Hematopoietic multipotent progenitor cell treated with erythropoietin and hydrocortisone succinate and interleukin-3 and kit ligand, for 8 days (in vitro differentiated cells): ENCODE data around the gene ACVR1B.

Source experiments
- DNase-seq: peaks from one replicate; pipeline ENCODE4 v3.0.0-alpha.2; 2015

Gene ACVR1B

DNA sequence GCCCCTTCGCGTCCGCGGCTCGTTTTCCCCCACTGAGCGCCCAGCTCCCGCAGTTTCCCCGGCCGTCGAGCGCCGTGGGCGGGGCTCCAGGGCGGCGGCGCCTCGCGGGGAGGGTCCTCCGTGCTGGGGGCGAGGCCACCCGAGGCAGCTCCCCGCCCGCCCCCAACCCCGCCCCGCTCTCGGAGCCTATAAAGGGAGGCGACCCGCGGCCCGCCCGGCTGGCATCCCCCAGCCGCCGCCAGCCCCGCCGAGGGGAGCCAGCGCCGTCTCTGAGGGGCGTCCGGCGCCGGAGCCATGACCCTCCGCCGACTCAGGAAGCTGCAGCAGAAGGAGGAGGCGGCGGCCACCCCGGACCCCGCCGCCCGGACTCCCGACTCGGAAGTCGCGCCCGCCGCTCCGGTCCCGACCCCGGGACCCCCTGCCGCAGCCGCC is 55.2 kb downstream of the ACVR1B start, which contains the start of gene TAMALIN:
Gene TAMALIN, plus strand, starts transcription at position 221 of the 432 bp plus-strand sequence. Its CDS starts 74 bp downstream, at position 295.
- peak; percentile 20 for DNase-seq

DNA sequence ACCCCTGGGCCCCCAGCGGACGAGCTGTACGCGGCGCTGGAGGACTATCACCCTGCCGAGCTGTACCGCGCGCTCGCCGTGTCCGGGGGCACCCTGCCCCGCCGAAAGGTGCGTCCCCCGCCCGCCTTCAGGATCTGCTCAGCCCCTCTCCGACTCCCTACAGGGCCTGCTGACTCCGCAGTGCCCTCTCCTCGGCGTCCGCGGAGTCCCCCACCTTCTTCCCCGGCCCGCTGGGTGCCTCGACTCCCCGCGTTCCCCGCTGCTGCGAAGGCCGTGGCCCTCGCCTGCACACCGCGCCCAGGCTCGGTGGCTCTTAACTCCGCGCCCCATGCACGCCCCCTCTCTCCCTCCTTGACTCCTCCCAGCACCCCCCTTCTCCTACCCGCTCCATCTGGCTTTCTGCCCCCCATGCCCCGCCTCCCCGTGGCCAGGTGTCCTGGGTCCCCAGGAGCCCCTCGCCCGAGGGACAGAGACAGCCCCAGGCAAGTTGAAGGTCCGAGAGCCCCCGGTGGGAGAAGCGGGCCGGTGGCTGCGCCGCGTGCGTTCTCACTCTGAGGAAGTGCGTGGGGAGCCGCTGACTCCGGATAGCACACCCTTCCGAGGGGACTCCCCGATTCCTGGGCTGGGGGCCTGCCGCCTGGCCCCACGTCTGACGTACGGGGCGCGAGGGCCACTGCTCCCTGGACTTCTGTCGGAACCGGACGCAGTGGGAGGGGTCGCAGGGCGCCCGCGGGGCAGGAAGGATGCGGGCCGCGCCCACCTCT is 55.8 kb downstream of the ACVR1B start:
- DNase-seq, result no peak

DNA sequence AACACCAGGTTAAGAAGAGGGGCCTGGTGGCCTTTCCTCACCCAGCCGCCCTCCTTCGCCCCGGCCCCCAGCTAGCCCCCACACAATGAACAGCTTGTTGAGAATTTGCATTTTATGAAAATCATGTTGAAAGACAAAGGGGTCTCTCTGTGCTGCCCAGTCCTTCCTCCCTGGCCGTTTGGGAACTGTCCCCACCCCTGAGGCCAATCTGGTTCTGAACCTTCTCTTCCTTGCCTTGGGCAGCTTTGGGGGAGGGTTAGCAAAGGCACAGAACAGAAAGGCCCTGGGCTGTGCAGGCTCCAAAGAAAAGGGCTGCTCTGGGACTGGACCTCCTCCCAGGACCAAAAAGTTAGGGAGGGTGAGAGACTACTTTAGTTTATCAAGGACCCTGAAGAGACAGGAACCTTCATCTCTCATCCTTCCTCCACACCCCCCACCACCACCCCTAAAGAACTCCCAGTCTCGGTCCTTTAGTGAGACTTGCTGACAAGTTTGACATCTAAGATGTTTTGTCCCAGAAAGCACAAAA is 56.5 kb downstream of the ACVR1B start:
- no peak for DNase-seq

DNA sequence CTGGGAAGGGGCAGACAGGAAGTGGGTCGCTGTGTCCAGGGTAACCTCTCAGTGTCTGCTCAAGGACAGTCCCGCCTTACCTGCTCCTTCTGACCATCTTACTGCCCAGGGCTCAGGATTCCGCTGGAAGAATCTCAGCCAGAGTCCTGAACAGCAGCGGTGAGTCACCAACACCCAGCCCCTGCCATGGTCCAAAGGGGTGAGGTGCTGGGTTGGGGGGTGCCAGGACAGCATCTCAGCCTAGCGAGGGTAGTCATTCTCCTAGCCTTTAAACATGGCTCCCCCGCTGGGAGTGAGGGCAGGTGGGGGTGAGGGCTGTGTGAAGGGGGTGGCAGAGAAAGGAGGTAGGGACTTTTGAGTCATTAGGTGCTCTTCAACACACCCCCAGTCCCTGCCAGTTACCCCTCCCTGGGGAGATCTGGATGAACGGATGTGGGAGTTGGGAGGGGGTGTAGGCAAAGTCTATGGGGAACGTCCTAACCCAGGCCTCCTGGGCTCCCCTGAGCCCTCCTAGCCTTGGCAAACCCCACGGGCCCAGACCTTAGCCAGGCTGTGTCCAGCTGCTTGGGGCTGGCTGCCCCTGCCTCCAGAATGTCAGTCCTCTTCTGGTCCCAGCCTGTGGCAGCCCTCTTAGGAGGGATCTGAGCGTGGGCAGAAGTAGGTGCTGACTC is 57.7 kb downstream of the ACVR1B start:
- DNase-seq, result no peak

DNA sequence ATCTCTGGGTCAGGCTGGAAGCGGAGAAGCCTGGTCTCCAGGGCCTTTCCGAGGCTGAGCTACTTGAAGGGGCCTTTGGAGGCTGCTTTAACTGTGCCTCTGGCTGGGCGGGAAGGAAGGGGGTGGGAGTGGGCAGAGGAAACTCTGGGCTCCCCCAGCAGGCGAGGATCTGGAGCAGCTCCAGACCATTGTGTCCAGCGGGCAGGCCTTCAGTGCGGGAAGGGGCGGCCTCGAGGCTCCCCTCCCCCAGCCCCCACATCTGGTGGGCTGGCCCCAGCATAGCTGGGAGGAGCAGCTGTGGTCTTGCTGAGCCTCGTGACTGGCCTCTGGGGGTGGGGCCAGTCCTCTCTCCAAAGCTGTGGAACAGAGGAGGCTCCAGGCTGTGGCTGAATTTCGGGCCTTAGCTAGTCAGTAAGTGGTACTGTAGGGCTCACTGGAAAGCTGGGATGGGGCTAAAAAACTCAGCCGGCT is 58.7 kb downstream of the ACVR1B start:
- DNase-seq, result peak; percentile 47

DNA sequence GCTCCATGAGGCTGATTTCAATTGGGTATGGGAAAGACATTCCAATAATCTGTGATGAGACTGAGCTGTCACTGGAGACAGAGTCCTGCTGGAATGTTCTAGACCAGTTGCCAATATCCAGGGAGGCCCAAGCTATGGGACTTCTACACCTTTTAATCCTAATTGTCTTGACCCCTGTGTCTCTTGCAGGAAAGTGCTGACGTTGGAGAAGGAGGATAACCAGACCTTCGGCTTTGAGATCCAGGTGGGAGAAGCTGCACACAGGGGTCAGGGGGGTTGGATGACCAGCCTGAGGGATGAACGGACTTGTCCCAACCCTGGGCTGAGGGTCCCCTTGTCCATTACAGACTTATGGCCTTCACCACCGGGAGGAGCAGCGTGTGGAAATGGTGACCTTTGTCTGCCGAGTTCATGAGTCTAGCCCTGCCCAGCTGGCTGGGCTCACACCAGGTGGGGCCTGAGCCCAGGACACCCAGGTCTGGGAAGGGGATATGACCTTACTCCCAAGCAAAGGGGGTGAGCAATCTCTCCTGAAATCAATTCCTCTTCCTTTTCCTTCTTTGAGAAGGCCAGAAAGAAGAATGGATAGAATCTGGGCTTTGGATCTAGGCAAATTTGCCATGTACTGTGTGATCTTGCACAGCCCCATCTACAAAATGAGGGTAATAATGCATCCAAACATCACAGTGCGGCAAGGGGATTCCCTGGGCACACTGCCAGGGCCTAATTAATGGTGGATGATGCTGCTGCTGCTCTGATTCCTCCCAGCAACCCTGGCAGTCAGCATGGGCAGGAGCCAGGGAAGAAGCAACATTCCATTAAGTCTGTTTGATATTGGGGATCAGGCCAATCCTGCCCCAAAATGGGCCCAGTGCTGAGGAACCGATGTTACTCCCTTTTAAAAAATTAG is 59.4 kb downstream of the ACVR1B start:
- DNase-seq, result no peak

DNA sequence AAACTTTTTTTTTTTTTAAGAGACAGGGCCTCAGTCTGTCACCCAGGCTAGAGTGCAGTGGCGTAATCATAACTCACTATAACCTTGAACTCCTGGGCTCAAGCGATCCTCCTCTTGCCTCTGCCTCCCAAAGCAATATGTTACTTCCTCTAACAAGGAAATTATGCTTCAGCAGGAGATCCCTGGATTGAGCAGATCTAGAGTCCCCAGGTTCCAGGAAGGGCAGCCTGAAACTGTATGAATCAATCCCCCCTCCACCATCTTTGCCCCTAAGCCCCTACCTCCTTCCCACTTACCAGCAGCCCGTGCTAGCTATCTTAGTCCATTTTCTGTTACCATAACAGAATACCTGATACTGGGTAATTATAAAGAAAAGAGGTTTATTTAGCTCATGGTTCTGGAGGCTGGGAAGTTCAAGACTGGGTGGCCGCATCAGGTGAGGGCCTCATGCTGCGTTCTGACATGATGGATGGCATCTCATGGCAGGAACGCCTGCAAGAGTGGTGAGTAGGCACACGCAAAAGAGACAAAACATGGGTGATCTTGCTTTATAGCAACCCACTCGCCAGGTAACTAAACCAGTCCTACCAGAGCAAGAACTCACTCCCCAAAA is 60.2 kb downstream of the ACVR1B start:
- DNase-seq, result no peak

DNA sequence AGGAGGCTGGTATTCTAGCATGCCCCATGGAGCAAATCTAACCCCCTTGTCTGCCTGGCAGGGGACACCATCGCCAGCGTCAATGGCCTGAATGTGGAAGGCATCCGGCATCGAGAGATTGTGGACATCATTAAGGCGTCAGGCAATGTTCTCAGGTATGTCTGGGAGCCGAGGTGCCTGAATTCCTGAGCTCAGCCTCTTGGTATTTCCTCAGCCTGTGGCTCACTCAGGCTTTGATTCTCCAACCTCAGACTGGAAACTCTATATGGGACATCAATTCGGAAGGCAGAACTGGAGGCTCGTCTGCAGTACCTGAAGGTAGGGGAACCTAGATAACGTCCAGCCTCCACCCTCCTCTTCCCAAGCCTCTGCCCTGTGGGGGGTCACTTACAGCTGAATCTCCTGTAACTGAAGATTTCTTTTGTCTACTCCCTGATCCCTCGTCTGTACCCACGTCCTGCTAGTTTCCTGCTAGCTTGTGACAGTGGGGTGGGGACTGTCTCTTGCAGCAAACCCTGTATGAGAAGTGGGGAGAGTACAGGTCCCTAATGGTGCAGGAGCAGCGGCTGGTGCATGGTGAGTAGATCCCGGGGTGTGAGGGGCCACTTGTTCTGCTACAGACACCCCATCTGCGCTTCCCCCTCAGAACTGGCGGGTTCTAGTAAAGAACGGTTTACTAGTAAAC is 62.3 kb downstream of the ACVR1B start:
- DNase-seq, result no peak

DNA sequence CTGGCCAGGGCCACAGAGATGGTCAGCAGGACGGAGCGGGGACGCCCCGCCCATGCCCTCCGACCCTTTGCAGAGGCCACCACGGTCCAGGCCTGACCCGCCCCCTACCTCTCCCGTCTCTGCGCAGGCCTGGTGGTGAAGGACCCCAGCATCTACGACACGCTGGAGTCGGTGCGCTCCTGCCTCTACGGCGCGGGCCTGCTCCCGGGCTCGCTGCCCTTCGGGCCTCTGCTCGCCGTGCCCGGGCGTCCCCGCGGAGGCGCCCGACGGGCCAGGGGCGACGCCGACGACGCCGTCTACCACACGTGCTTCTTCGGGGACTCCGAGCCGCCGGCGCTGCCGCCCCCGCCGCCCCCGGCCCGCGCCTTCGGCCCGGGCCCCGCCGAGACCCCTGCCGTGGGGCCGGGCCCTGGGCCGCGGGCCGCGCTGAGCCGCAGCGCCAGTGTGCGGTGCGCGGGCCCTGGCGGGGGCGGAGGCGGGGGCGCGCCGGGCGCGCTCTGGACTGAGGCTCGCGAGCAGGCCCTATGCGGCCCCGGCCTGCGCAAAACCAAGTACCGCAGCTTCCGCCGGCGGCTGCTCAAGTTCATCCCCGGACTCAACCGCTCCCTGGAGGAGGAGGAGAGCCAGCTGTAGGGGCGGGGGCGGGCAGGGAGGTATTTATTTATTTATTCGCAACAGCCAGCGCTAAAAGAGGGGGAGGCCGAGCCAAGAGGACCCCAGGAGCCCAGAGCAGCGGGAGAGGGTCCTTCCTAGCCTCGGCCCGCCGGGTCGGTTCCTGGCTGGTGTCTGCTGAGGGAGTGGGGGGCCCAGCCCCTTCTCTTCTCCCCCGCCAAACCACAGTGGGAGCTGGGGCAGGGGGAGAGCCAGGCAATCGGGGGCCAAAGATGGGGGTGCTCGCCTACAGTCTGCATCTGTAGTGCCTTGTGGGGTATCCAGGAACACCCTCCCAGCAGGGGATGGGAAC is 63.4 kb downstream of the ACVR1B start:
- DNase-seq, result no peak

DNA sequence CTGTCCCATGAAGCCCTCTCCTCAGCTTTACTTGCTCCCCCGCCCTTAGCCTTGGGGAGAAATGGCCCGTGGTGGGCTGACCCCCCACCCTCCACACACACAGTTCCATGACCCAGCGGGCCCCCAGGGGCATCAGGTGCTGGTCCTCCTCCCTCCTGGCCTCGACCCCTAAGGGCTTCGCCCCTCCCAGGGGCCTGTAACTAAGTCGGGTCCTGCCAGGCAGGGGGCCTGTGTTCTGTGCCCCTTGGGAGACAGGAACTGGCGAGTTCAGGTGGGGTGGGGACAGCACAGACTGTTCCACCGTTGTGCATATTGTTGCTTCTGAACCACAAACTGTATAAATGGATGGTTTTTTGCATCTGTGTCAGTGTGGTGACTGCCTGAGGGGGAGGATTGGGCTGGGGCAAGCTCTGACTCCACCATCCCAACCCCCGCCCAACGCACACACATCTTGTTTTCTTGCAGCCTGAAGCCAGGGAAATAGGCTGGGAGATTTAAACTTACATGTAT is 64.1 kb downstream of the ACVR1B start:
- no peak for DNase-seq

DNA sequence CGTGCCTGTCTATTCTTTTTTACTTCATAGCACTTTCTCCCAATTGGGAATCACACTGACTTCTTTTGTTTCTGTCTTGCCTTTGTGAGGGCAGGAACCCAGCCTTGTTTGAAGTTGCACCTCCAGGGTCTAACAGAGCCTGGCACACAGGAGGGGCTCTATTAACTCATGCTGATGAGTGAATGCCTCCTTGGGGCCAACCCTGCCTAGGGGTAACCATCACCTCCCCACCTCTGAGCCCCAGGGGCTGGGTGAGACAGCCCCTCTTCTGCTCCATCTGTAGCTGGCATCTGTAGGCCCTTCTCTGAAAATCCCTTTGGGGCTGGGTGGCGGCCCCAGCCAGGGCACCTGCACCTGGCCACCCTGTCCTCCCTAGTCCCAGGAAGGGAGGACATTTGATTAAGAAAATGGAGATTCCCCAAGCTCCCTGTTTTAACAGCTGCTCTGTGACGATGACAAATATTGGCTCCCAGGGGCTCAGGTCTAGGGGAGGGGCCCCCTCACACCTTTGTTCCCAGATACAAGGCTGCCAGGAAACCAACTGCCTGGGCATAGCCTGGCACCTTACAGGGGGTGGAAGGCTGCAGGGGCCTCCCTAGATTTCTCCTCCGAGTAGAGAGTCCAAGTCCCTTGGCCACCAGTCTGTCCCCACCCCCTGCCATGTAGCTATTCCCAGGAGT is 67.1 kb downstream of the ACVR1B start:
- DNase-seq, result no peak

DNA sequence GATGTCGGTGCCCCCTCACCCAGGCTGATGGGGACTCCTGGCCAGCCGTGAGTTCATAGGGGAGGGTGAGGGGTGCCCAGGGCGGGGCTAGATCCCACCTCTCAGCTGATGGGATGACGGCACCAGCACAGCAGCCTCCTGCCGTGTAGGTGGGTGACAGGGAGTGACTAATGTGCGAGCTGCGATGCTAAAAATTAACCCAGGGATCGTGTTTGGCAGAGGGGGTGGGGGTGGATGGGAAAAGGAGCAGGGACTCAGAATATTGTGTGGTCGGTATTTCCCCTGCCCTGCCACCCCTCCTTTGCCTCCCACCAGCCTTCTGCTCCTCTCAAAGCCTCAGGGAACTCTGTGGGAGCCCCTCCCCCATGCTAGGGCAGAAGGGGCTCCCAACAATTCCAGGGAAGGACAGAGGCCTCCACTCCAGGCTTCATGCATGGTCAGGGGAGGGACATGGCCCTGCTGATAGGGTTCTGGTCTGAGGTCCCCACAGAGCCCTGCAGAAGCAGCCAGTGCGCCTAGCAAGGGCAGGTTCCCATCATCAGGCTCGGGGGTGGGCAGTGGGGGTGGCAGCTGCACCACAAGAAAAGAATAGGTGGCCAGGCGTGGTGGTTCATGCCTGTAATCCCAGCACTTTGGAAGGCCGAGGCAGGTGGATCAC is 67.7 kb downstream of the ACVR1B start:
- no peak for DNase-seq

DNA sequence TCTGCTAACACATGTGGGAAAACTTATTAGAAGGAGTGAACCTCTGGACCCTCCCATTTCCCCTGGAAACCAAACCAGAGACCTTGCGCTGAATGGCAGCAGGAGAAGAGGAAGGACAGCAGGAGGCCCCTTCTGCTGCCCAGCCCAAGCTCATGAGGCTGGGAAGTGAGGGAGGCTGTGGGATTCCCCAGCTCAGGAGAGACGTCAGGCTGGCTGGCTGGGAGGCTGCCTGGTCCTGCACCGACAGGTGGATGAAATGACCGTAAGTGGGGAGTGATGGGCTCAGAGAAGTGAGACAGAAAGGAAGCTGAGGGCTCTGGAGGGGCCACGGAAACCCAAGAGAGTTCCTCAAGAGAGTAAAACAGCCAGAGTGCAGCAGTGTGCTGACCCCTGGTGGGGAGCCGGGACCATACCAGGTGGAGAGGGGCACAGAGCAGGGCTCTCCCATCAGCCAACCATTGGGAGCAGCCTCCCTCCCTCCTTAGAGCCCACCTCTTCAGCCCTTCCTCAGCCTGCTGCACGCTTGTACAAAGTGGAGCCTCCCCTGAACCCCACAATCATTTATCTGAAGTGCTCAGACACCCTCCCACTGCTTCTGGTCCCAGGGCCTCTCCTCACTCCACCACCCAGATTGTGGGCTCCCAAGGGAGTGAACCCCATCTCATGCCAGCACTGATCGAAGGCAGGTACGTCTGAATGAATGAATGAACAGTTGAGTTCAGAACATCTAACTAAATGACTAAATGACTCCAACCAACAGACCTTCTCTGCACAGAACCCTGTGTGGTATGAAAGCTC is 69.2 kb downstream of the ACVR1B start:
- DNase-seq, result peak; percentile 66

DNA sequence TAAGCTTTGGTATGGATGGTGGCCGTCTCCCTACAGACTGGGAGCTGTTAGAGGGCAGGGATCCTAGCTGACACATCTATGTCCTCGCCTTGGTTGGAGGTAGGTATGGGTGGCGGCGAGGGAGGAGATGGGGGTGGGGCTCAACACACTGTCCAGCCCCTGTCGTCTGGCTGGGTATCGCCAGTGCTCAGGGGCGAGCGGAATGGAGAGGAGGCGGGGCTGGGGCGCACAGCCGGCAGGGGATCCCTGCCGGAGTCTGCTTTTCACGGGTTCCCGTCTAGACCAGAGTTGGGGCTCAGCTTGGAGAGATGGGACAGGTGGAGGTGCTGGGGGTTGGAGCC is 71.3 kb downstream of the ACVR1B start:
- peak; percentile 48 for DNase-seq

DNA sequence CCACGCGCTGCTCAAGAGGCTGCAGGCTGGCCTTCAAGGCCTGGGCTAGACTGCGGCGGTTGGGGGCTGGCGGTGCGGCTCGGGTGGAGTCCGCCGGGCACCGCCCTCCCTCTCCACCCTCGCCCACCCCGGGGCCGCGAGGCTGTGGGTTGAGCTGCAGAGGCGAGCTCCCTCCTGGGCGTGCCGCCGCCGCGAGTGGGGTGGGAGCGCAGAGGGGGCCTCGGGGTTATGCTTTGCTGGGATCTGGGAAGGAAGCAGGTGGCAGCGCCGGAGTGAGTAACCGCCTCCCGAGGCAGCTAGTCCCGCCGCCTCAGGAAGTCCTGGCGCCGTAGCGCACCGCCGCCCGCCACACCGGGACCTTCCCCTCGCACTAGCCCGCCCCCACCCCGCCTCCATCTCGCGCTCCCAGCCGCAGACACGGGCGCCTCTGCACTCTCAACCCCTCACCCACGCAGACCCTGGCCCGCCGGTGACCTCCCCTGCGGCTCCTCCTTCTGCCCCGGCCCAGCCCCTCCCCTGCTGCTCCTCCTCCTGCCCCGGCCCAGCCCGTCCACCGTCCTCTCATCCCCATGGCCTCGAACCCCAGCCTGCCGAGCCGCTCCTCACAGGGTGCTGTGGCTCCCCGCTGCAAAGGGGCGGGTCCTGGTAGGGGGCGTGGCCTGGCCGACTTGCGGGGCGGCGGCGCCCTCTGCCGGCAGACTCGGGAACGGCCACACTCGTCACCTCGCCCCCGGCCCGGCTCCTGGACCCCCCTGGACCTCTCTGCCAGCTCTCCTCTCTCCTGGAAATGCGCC is 71.9 kb downstream of the ACVR1B start:
- DNase-seq, result peak; percentile 83

DNA sequence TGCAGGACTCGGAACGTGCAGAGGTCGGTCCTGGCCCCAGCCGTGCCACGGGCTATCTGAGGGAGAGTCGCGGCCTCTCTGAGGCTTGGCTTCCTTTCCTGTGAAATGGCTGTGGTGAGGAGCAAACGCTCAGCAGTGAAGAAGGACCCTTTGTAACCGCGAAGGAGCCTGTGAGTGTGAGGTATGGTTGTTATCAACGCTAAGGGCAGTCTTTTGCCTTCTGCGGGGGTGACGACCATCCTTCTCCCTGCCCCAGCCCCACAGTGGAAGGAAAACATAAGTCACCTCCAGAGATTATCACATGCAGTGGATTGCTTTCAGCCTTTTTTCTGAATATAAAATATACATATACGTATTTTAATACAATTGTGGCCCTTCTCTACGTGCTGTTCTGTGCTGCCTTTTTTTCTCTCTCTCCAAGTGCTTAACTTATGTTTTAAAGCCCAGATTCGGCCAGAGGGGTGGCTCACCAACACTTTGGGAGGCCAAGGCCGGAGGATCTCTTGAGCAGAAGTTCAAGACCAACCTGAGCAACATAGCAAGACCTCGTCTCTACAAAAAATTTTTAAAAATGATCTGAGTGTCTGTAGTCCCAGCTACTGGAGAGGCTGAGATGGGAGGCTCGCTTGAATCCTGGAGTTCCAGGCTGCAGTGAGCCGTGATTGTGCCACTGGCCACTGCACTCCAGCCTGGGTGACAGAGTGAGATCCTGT is 72.6 kb downstream of the ACVR1B start:
- DNase-seq, result peak; percentile 53

DNA sequence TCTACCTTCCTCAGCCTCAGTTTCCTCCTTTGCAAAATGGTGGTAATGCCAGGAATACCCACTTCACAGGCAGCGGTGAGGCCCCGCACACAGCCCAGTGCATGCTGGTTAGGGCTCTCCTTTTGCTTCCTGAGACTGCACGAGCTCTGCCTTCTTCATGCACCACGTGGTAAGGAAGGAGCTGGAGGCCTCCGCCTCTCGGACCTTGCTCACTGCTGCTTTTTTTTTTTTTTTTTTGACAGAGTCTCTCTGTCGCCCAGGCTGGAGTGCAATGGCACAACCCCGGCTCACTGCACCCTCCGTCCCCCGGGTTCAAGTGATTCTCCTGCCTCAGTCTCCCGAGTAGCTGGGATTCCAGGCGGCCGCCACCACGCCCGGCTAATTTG is 73.3 kb downstream of the ACVR1B start:
- peak; percentile 89 for DNase-seq
